CMK (cell line): Measurements from ENCODE around the gene NUP133.
"Not testable (repeated sequence)": the region's sequence is repeated elsewhere in the genome, so short reads cannot be mapped to it uniquely, and the experiment has no call there.

Experiments
- DNase-seq: peaks from one replicate; pipeline ENCODE4 v3.0.0-alpha.2; 2010; ENCODE audit warnings: low read depth

Gene NUP133

DNA sequence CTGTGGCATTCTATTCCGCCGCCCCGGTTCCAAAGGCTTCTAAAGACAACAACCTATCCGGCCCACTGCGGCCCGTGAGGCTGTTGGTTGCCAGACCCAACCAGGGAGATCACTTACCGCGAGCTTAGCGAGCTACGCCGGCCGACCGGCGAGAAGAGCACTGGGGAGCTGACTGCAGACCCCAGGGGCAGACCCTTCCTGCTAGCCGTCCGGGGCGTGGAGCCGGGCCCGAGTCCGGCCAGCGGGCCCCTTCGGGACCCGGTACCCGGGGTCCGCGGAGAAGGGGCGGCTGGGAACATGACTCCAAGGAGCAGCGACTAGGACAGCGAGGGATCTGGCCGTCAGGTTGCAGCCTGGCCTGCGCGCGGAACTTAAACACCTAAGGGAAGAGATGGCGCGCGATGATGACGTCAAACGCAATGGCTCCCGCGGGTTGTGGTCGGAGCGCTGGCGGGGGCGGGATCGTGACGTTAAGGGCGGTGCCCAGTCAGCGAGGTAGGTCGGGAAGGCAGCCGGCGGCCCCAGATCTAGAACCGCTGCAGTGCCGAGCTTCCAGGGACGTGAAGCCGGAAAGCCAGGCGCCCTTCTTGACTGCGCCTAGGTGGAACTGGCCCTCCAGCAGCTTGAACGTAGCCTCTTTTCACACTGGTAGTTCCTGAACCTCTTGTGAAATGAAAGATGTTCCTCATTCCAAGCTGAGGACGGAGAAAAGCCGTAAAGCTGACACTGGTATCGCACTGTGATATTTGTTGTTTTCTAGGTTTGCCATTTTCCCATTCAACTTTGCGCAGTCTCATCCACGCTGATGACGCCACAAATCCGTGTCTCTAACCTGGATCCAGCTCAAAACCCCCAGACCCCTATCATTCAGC lies at the start of gene NUP133:
Gene NUP133, minus strand, starts transcription at position 391 of the 872 bp plus-strand sequence. Its CDS starts 92 bp downstream, at position 299.
- DNase-seq: peak; percentile 99

DNA sequence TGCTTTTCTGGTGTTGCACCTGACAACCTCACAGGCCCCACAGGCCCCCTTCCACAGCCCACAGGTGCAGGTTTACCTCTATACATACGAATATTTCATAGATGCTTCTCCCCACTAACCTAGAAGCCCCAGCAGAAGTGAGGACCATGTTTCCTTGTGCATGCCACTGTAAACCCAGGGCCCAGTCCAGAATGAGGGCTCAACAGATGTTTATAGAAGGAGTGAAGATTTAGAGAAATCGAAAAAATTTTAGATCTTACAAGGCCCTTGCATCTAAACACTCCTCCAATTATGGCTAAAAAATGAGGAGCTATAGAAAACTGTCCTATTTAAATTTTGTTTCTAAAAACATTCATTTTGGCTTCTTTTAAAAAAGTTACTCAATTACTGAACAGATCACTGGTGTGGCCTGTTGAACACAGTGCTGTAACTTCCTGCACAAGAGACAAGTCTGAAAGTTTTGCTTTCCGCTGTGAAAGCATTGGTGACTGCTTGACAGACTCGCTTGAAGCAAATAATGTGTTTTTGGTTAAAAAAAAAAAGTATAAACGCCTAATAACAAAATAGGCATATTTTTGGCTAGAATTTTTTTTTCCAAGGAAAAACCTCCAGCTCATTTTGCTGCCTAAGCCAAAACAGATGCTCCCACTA lies 49.2 kb upstream of the NUP133 start:
- DNase-seq: no peak

DNA sequence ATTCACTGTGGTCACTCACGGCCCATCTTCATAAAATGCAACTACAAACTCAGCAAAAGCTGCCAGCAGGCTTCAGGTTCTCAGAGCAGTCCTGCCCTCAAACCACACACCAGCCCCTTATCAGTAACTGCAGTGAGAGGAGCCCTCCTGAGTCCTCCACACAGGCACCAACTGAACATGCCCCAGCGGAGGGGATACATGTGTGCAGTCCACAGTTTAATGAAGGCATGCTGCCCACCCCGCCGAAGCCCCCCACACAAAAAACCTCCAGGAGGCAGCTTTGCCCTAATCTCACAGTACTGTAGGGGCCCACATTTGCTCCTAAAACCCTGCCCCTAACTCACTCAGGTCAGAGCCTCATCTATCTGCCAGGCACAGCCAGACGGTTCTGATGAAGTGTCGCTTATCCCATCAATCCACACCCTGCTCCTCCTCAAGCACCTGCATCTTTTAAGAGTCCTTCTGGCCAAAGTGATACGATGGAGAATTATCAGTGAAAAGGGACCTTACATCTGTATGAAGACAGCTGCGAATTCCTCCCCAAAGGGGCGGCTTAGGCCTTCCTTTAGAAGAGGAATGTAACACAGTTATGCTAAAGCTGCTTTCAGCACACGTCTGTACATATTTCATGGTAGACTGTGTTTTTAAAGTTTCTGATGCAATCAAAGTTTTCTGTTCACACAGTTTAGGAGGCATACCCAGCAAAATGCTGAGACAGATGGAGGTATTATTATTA lies 46.9 kb upstream of the NUP133 start:
- DNase-seq: peak; percentile 94

DNA sequence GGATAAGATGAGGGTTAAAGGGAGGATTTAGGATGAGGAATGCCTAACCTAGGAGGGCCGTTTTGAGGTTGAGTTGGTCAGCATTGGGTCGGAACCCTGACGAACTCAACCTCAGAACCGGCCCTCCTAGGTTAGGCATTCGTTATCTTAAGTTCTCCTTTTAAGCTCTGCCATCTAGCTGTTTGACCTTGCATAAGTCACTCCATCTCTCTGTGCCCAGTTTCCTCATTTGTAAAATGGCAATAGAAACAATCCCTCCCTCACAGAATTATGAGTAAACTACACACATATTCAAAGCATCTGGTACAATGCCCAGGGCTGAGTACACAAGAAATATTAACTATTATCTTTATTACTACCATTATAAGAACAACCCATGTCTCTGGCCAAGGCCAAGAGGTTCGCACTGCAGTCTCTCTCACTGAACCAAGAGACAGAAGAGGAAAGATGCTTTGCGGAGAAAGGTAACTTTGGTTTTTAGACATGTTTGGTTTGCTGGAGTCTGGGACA lies 45.5 kb upstream of the NUP133 start:
- no peak for DNase-seq

DNA sequence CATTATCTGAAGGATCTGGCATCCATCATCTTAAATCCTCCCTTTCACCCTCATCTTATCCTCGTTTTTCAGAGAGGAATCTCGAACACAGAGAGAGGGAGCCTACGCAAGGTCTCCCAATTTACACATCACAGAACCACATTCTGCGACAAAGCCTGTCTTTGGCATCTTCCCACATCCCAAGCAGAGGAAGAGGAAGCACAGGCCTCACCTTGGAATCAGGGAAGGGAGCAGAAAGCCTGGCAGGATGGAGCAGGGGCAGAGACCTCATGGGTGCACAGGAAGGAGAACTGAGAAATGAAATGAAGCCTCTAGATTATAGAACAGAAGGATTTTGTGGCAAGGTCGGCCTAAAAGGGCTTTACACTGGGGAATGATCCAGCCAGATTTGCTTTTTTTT lies 44.6 kb upstream of the NUP133 start:
- no peak for DNase-seq

DNA sequence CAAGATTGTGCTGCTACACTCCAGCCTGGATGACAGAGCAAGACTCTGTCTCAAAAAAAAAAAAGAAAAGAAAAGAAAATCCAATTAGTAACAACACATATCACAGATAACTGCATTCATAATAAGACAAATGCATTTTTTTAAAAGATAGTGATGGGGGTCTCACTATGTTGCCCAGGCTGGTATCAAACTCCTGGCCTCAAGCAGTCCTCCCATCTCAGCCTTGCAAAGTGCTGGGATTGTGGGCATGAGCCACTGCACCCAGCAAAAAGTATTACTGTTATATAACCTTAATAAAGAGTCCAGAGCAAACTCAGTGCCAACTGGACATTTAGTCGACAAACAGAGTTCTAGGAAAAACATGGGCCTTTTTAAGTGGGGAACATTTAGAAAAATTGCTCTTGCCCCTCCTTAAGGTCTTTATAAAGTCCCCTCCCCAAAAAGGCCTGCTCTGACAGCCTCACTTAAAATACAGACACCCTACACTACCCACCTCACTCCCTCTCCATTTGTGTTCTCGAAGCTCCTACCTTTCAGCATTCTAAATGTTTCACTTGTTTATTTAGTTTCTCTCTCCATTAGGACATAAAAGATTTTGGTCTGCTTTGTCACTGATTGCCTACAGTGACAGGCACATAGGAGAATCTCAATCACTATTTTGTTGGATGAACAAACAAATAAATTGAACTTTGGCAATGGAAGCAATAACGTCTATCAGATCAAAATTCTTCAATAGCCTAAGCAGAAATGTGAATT lies 42.8 kb upstream of the NUP133 start:
- DNase-seq: no peak

DNA sequence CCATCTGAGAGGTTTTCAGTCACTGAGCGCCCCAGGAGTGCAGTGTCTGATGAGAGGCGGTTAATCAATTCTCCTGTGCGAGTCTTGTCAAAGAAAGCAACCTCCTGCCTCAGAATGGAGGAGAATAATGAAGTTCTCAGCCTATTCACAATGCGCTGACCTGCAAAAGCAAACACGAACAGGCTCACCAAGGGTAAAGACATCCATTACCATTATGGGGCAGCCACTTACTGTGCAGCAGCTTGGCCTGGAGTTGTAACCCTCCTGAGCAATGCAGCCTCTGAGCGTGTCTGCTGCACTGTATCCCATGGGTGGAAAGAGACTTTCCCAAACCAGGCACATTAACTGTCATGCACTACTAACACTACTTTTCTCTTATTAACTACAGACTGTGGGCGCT lies 39.4 kb upstream of the NUP133 start:
- no peak for DNase-seq

DNA sequence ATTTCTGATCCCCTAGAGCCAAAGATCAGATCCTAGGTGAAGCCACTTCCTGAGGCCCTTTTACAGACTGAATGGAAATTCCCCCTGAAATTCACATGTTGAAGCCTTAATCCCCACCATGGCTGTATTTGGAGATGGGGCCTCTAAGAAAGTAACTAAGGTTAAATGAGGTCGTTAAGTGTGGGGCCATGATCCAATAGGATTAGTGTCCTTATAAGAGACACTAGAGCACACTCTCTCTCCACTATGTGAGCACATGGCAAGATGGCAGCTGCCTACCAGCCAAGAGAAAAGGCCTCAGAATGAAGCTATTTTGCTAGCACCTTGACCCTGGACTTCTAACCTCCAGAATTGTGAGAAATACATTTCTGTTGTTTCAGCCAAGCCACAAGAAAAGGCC lies 36.4 kb upstream of the NUP133 start:
- no peak for DNase-seq

DNA sequence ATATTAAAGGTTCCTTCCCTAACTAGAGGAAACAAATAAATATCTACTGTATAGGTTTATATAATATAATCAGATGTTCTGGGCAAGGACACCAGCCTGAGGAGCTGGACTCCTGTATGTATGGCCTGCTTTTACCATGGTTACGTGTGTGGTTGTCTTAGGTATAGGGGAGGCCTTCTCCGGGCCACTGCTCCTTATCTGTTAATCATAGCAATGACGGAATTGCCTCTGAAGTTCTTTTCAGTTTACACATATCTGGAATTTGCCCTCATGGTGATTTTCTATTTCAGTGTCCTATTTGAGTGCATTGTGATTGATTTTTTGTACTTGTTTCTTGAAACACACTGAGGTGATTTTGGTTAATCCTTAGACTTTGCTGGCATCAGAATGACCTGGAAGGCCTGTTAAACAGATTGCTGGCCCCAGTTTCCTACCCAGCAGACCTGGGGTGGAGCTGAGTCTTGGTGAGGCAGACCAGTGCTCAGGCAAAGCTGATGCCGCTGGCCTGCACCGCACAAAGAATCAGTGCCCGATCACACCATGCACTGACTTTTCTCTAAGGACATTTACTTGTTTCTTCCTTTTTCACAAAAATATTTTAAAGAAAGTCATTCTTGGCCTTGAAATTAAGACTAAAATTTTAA lies 31.8 kb upstream of the NUP133 start:
- DNase-seq: no peak

DNA sequence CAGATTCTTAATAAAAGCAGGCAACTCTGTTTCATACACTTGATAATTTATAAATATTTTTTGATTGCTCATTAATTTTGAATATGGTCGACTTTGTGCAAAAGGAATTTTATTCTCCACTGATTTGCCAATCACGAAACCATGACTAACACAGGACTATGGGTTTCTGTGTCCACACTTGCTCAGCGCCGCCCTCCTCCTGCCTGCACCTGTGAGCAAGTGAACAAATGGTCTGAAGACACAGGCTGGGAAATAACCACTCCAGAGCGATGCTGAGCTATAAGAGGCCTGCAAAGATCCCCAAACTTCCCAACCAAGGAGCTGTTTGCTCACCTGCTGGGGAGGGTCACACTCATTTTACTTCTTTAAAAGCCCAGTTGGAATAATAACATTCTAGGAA lies 30.8 kb upstream of the NUP133 start:
- DNase-seq: no peak

DNA sequence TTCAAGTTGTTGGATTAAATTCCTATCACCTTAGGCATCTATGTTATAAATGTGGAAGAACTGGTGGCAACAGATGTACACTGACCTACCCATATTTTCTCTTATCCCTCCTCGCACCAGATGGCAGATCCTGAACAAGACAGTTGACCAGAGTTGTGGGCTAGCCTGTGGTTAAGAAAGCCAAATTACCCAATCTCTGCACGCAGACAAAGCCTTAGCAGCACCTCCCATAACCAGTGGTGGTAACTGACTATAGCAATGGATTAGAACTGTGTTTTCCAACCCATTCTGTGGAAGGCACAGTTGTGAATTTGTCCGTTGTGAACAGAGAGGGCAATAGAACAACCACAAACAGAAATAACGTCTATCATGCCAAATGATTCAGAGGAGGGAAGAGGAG lies 29.8 kb upstream of the NUP133 start:
- DNase-seq: peak; percentile 52

DNA sequence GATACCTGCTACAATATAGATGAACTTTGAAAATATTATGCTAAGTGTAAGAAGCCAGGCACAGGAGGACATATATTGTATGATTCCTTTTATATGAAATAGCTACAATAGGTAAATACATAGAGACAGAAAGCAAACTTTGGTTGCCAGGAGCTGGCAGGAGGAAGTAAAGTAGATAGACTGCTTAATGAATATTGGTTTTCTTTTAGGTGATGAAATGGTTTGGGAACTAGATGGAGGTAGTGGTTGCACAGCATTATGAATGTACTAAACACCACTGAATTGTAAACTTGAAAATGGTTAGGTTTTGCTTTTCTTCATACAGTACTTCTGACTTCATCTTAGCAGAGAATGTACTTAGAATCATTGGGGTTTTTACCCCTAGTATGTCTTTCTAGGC lies 28.8 kb upstream of the NUP133 start:
- no peak for DNase-seq

DNA sequence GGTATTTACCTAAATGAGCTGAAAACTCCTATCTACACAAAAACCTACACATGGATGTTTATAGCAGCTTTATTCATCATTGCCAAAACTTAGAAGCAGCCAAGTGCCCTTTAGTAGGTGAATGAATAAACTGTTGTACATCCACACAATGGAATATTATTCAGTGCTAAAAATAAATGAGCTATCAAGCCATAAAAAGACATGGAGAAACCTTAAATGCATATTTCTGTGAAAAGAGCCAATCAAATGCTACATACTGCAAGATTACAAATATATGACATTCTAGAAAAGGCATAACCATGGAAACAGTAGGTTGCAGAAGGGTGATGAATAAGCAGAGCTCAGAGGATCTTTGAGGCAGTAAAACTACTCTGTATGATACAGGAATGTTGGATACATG lies 27.1 kb upstream of the NUP133 start:
- no peak for DNase-seq

DNA sequence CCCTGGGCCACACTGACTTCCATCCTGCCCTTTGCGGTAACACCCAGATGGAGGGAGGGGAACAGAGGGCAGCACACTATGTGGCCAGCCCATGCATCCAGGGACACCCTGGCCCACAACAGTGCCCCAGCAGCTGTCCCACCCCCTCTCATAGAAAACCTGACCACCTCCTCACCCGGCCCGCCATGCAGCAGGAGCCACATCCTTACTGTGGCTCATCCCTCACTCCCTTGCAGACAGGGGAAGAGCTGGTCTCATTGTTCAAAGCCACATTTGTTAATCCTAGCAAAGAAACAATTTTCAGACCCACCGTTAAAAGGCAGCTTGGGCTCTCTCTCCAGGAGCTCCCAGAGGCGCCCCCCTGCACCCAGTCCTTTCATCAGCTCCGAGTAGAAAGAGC lies 23.2 kb upstream of the NUP133 start:
- no peak for DNase-seq

DNA sequence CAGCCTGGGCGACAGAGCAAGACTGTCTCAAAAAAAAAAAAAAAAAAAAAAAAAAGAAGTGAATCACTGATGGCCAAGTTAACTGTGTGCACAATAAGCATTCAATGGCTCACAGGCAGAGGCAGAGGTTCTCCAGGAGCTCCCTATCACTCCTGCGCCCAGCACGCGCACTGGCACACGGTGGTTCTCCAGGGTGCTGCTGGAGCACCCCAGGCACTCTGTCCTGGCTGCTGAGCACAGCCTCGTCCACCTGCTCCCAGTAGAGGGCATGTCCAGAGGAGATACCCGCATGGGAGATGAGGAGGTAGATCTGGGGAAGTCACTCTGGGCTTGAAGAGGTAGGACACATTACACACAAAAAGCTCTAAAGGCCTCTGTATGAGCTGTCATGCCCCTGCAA lies 21.5 kb upstream of the NUP133 start:
- no peak for DNase-seq

DNA sequence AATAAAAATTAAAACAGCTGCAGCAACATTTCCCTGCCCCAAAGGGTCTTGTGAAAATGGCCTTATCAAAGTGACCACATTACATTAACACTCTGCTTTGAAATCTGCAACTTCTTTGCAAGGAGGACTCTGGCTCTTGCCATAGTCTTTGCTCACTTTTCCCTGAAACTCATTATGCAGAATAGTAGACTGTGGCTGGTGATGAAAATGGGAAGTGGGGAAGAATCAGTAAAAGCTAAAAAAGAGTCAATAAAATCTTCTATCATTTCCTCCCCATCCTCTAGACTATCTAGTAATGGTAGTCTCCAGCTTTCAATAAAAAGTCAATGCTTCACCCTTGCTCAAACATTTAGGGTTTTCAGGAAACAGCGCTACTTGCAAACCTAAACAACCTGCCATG lies 18.6 kb upstream of the NUP133 start:
- DNase-seq: no peak

DNA sequence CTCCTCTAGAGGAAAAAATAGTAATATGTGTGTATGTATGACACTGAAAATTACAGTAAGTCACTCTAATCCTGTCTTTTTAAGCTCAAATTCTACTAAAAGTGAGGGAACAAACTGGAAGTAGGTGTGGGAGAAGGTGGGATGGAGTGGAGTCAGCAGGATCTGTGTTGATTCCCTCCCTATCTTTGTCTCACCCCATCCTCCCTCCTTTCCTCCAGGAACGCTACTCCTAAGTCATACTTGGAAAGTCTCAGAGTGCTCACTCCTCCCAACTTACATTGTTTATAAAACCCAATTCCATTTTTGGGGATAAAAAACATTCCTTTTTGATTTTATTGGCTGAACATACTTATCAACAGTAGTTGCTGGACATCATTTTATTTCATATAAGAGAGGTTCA lies 14.9 kb upstream of the NUP133 start:
- no peak for DNase-seq

DNA sequence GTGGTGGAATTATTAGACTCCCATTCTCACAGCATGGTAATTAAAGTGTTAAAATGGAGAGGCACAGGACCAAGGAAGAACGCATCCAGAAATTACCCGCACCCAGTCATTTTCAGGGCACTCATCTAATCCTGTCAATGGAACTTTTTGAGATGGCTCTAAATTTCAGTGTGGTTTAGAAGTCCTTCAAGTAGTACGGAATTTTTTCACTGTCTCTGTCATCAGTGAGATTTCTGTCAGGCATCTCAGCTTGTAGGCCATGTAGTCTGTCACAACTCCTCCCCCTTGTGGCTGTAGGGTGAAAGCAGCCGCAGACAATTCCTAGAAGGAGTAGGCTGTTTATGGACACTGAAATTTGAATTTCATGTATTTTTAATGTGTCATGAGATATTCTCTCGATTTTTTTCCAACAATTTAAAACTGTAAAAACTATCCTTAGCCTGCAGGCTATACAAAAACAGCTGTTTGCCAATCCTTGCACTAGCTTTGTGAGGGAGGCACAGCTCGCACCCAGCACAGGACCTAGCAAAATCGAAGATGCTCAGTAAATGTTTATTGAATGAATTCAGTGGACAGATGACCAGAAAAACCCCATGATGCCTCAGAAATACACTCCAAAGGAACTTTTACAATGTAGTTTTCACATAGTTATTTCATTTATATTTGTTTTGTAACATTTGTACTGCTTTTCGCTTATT lies 6.6 kb upstream of the NUP133 start:
- DNase-seq: peak; percentile 45

DNA sequence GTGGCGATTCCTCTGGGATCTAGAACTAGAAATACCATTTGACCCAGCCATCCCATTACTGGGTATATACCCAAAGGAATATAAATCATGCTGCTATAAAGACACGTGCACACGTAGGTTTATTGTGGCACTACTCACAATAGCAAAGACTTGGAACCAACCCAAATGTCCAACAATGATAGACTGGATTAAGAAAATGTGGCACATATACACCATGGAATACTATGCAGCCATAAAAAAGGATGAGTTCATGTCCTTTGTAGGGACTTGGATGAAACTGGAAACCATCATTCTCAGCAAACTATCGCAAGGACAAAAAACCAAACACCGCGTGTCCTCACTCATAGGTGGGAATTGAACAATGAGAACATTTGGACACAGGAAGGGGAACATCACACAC lies 3.5 kb upstream of the NUP133 start:
- DNase-seq: not testable (repeated sequence)

DNA sequence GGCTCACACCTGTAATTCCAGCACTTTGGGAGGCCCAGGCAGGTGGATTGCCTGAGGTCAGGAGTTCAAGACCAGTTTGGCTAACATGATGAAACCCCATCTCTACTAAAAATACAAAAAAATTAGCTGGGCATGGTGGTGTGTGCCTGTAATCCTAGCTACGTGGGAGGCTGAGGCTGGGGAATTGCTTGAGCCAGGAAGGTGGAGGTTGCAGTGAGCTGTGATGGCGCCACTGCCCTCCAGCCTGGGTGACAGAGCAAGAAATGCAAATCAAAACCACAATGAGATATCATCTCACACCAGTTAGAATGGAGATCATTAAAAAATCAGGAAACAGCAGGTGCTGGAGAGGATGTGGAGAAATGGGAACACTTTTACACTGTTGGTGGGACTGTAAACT lies 3.1 kb upstream of the NUP133 start:
- DNase-seq: not testable (repeated sequence)

DNA sequence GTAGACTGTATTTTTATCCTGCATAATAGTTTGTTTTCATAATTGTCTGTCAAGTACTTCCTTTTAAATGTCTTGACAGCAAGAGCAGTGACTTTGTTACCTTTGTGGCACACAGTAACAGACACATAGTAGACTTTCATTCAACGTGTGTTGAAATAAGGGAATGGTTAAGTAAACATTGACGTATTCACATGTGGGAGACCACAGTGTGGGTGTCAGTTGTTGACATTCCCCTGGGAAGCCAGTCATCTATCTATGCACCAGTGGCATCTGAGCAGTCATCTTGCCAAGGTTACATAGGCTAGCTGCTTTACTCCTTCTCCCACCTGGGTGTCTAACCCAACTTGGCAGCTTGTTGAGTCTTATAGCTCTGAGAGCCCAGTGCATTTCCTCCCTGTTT lies 1.4 kb upstream of the NUP133 start:
- DNase-seq: no peak
